ENCODE results near the gene MLLT10. TPM values are rescaled to one million over a fixed set of nuclear protein-coding genes. Genes with fewer than 3 reads are reported as not detected.

Gene MLLT10
- total RNA-seq = 100 to 1,000 TPM in 1 of 4 donors, 10 to 100 TPM in 3; 42.8 to 283 (median 48.5) TPM

GRCh38 chr10:21533467-21534279 lies at the start of gene MLLT10:
MLLT10 (plus strand) TSS chr10:21534232; CDS start chr10:21534645, 413 bp downstream.
- peak within 1 kb of the TSS; percentile 56 for H3K4me3 ChIP-seq (ENCODE audit: low read depth, poor library complexity, severe bottlenecking)
- peak; percentile 89 to 98 for DNase-seq (ENCODE audit: low spot score in 2 of 2)
- intact Hi-C loops (cut with DNase I; ENCODE audit: low total_unique reads) = no loop called here
- TF ChIP-seq POLR2A (IDR thresholded peaks at IDR 0.05) (peak in 1 of 2 donors; percentile 45), CTCF (IDR thresholded peaks at IDR 0.05) (peak in 1 of 3 donors; percentile 17)
- WGBS, 2 donors = 0% methylated on average over 23 to 35 of the region's 74 CpGs

GRCh38 chr10:21487416-21488180 lies 46.4 kb upstream of the MLLT10 start:
- WGBS, 2 donors = 96% methylated on average over 10 of the region's 10 CpGs
- intact Hi-C loops (cut with DNase I; ENCODE audit: low total_unique reads) = no loop called here
- DNase-seq (ENCODE audit: low spot score in 2 of 2) = peak in 1 of 2 donors; percentile 57
- TF ChIP-seq POLR2A (IDR thresholded peaks at IDR 0.05) (no peak), CTCF (IDR thresholded peaks at IDR 0.05) (no peak)
- H3K4me3 ChIP-seq (ENCODE audit: low read depth, poor library complexity, severe bottlenecking) = no peak overlapping the region

- intact Hi-C loops (cut with DNase I; ENCODE audit: low total_unique reads) = no loop called here
- 47 to 49% methylated on average over 6 of the region's 6 CpGs for WGBS, 2 donors
- peak in 1 of 2 donors; percentile 21 for DNase-seq (ENCODE audit: low spot score in 2 of 2)
- no peak overlapping the region for H3K4me3 ChIP-seq (ENCODE audit: low read depth, poor library complexity, severe bottlenecking)
- TF ChIP-seq CTCF (IDR thresholded peaks at IDR 0.05) = no peak
These were observed 45.6 kb upstream of the MLLT10 start for GRCh38 chr10:21488246-21488956.

- DNase-seq (ENCODE audit: low spot score in 2 of 2) = peak in 1 of 2 donors; percentile 43
- H3K4me3 ChIP-seq (ENCODE audit: low read depth, poor library complexity, severe bottlenecking) = no peak overlapping the region
- WGBS, 2 donors = 77 to 81% methylated on average over 5 of the region's 5 CpGs
- intact Hi-C loops (cut with DNase I; ENCODE audit: low total_unique reads) = no loop called here
- TF ChIP-seq POLR2A (IDR thresholded peaks at IDR 0.05) = no peak
- TF ChIP-seq CTCF (IDR thresholded peaks at IDR 0.05) = no peak
These were observed 45.0 kb upstream of the MLLT10 start for GRCh38 chr10:21488957-21489446.

GRCh38 chr10:21490028-21490710 lies 43.9 kb upstream of the MLLT10 start:
- DNase-seq (ENCODE audit: low spot score in 2 of 2) = no peak
- 94% methylated on average over 4 of the region's 4 CpGs for WGBS, 2 donors
- H3K4me3 ChIP-seq (ENCODE audit: low read depth, poor library complexity, severe bottlenecking) = no peak overlapping the region
- intact Hi-C loops (cut with DNase I; ENCODE audit: low total_unique reads) = loop anchor here (10.0 kb wide), 1 partner anchor 205 kb away; no protein-coding TSS in a partner anchor
- no peak for TF ChIP-seq POLR2A (IDR thresholded peaks at IDR 0.05)
- no peak for TF ChIP-seq CTCF (IDR thresholded peaks at IDR 0.05)

All from lower leg skin (tissue), 4 donors.